WI38 (cell line): Measurements from ENCODE around the gene FGD1.

Source experiments
- H3K4me3 ChIP-seq: 2 replicates; pipeline ENCODE4 v1.5.1; 2011; ENCODE audit warnings: low read depth, mild to moderate bottlenecking, control low read depth, low read length
- TF ChIP-seq, protein P1 (sequence below): IDR thresholded peaks from 2 replicates; pipeline ENCODE4 v1.5.1; 2012; ENCODE audit warnings: low read depth, mild to moderate bottlenecking, control low read depth, low read length

The FGD1 gene

GRCh38 chrX:54452920-54453319 is 43.1 kb downstream of the FGD1 start:
- TF ChIP-seq, protein P1, sequence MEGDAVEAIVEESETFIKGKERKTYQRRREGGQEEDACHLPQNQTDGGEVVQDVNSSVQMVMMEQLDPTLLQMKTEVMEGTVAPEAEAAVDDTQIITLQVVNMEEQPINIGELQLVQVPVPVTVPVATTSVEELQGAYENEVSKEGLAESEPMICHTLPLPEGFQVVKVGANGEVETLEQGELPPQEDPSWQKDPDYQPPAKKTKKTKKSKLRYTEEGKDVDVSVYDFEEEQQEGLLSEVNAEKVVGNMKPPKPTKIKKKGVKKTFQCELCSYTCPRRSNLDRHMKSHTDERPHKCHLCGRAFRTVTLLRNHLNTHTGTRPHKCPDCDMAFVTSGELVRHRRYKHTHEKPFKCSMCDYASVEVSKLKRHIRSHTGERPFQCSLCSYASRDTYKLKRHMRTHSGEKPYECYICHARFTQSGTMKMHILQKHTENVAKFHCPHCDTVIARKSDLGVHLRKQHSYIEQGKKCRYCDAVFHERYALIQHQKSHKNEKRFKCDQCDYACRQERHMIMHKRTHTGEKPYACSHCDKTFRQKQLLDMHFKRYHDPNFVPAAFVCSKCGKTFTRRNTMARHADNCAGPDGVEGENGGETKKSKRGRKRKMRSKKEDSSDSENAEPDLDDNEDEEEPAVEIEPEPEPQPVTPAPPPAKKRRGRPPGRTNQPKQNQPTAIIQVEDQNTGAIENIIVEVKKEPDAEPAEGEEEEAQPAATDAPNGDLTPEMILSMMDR = no peak
- H3K4me3 ChIP-seq = no peak overlapping the region

- no peak overlapping the region for H3K4me3 ChIP-seq
- TF ChIP-seq, protein P1 = no peak
Measured at GRCh38 chrX:54449929-54450328, 46.1 kb downstream of the FGD1 start.

GRCh38 chrX:54447461-54447860 is 48.6 kb downstream of the FGD1 start:
- H3K4me3 ChIP-seq = no peak overlapping the region
- TF ChIP-seq, protein P1 = no peak

GRCh38 chrX:54446084-54446483 is 50.0 kb downstream of the FGD1 start:
- H3K4me3 ChIP-seq = no peak overlapping the region
- TF ChIP-seq, protein P1 = no peak

GRCh38 chrX:54444752-54445151 is 51.3 kb downstream of the FGD1 start:
- TF ChIP-seq, protein P1 = no peak
- H3K4me3 ChIP-seq = no peak overlapping the region

GRCh38 chrX:54442790-54443189 is 53.2 kb downstream of the FGD1 start:
- TF ChIP-seq, protein P1 = no peak
- H3K4me3 ChIP-seq = no peak overlapping the region

DNA sequence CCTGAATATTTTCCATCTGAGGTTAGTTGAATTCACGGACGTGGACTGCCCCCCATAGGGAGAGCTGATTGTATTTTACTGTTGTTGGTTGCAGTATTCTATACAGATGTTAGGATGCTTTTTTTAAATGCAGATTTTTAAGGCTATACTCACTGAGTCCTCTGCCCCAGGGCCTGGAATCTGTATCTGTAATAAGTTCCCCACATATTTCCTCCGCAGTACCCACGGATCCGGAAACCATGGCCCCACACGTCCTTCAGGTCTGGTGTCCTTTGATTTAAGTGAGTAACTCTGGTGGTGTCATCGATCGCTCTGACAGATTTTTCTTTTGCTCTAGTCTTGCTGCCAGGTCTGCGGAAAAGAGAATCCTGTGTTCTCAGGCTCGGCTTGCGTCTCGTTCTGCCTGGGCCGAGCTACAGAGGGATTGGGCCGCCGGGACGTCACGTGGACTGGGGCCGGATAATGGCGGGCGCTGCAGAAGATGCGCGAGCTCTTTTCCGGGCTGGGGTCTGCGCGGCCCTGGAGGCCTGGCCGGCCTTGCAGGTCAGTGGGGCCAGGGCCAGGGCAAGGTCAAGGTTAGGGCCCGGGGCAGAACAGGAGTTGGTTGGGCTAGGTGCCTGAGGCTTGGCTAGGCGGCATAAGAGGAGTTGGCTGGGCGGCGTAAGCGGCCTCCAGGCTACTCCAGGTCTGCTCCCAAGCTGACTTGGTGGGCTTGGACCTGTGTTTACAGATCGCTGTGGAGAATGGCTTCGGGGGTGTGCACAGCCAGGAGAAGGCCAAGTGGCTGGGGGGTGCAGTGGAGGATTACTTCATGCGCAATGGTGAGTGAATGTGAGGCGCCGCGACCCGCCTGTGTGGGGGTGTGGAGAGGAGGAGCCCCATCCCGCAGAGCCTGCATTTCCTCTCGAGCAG is 55.8 kb downstream of the FGD1 start, which contains the start of gene TSR2:
TSR2 (plus strand) TSS at position 445 of the 912 bp plus-strand sequence; CDS start at position 463, 18 bp downstream.
- TF ChIP-seq, protein P1 = no peak
- peak within 1 kb of the TSS; percentile 81 for H3K4me3 ChIP-seq
